Gastroesophageal sphincter (tissue), 3 donors: ENCODE measurements around the gene ASPG.

Source experiments
- CTCF ChIP-seq, 4 experiments: fragments of 200-600 bp in 2 of 4; fragments of 450-650 bp in 2 of 4; sonication (generic) in 1 of 4; IDR thresholded peaks; one replicate each; pipeline ENCODE4 v1.5.1; 2017 to 2019; ENCODE audit warnings: antibody characterized with exemption in 4 of 4, mild to moderate bottlenecking in 2 of 4, moderate library complexity in 2 of 4
- POLR2A ChIP-seq, 2 donors: fragments of 450-650 bp; IDR thresholded peaks; one replicate each; pipeline ENCODE4 v1.6.1; 2017; ENCODE audit warnings: antibody characterized with exemption in 2 of 2, mild to moderate bottlenecking in 2 of 2, moderate library complexity in 1 of 2
- POLR2AphosphoS5 ChIP-seq: sonication (generic); formaldehyde crosslinking; IDR thresholded peaks from one replicate; pipeline ENCODE4 v1.6.1; 2017; ENCODE audit warnings: antibody characterized with exemption

GRCh38 chr14:104103446-104104075 lies 18.1 kb downstream of the ASPG start:
- TF ChIP-seq CTCF (IDR thresholded peaks at IDR 0.05) (no peak), POLR2AphosphoS5 (no peak), POLR2A (IDR thresholded peaks at IDR 0.05) (no peak)
